K562 (cell line): Measurements from ENCODE around the gene CCR6.

Experiments
- CBX1 ChIP-seq: sonication (generic); IDR thresholded peaks from 2 replicates; pipeline ENCODE4 v1.6.1; 2016; ENCODE audit warnings: antibody characterized with exemption, low read depth, mild to moderate bottlenecking
- FOXK2 ChIP-seq, 2 experiments: fragments of 450-650 bp; IDR thresholded peaks in 1 of 2; conservative IDR thresholded peaks in 1 of 2; 2 replicates each; pipeline ENCODE4 v1.6.1; 2016; ENCODE audit warnings: low read depth in 2 of 2, mild to moderate bottlenecking in 1 of 2
- GTF2F1 ChIP-seq: IDR thresholded peaks from 2 replicates; pipeline ENCODE4 v1.6.1; 2011; ENCODE audit warnings: low read depth, low read length, improper control_type of control experiment
- NR2F6 ChIP-seq: fragments of 450-650 bp; formaldehyde crosslinking; IDR thresholded peaks from 2 replicates; pipeline ENCODE4 v1.4.0; 2020; ENCODE audit warnings: mild to moderate bottlenecking
- ZKSCAN8 ChIP-seq: fragments of 200-800 bp; sonication (Bioruptor generic); IDR thresholded peaks from 2 replicates; pipeline ENCODE4 v1.6.1; 2016; ENCODE audit warnings: missing genetic modification characterization, missing compliant biosample characterization
- TF ChIP-seq, protein P1 (sequence below): sonication (generic); formaldehyde crosslinking; IDR thresholded peaks from 2 replicates; pipeline ENCODE4 v1.8.0; 2022; ENCODE audit warnings: missing genetic modification reagents, mild to moderate bottlenecking, borderline replicate concordance

GRCh38 chr6:167119670-167120582 is 3.0 kb upstream of the CCR6 start:
- TF ChIP-seq GTF2F1 (no peak), CBX1 (no peak), FOXK2 (conservative IDR thresholded peaks at IDR 0.05 in 1 of 2, IDR thresholded peaks at IDR 0.05 in 1 of 2; ENCODE audit: low read depth in 2 of 2) (no peak), ZKSCAN8 (CRISPR knock-in tag) (no peak), NR2F6 (CRISPR knock-in tag) (no peak)
- TF ChIP-seq, protein P1, sequence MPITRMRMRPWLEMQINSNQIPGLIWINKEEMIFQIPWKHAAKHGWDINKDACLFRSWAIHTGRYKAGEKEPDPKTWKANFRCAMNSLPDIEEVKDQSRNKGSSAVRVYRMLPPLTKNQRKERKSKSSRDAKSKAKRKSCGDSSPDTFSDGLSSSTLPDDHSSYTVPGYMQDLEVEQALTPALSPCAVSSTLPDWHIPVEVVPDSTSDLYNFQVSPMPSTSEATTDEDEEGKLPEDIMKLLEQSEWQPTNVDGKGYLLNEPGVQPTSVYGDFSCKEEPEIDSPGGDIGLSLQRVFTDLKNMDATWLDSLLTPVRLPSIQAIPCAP, result no peak
